K562 (cell line): Measurements from ENCODE around the gene MMP24OS. TPM values are rescaled to one million over a fixed set of nuclear protein-coding genes. Genes with fewer than 3 reads are reported as not detected.

Experiments
- ATF7 ChIP-seq: fragments of 450-650 bp; IDR thresholded peaks from 2 replicates; pipeline ENCODE4 v1.7.1; 2014; ENCODE audit warnings: mild to moderate bottlenecking, moderate library complexity
- BRF2 ChIP-seq: IDR thresholded peaks from 3 replicates; pipeline ENCODE4 v1.6.1; 2011; ENCODE audit warnings: borderline replicate concordance, mild to moderate bottlenecking; ENCODE audit not compliant: insufficient read length, insufficient read depth
- CREM ChIP-seq: IDR thresholded peaks from 2 replicates; pipeline ENCODE4 v1.6.1; 2014; ENCODE audit warnings: antibody characterized with exemption, low read depth
- E2F6 ChIP-seq, 2 experiments: IDR thresholded peaks; 2 replicates each; pipeline ENCODE4 v1.6.1; 2011; ENCODE audit warnings: borderline replicate concordance in 1 of 2, control low read depth in 1 of 2, low read depth in 1 of 2, low read length in 1 of 2, mild to moderate bottlenecking in 1 of 2, mixed read lengths in 1 of 2, moderate library complexity in 1 of 2; ENCODE audit not compliant: insufficient read depth in 1 of 2, insufficient read length in 1 of 2, poor library complexity in 1 of 2, severe bottlenecking in 1 of 2; ENCODE audit errors: extremely low read depth in 1 of 2
- ELF4 ChIP-seq: fragments of 450-650 bp; formaldehyde crosslinking; IDR thresholded peaks from 2 replicates; pipeline ENCODE4 v1.4.0; 2022; ENCODE audit warnings: missing genetic modification characterization
- FOXO4 ChIP-seq: fragments of 450-650 bp; formaldehyde crosslinking; IDR thresholded peaks from 2 replicates; pipeline ENCODE4 v1.4.0; 2020; ENCODE audit warnings: mild to moderate bottlenecking, moderate library complexity
- GTF2E2 ChIP-seq: fragments of 200-800 bp; sonication (Bioruptor generic); IDR thresholded peaks from 2 replicates; pipeline ENCODE4 v1.6.1; 2016; ENCODE audit warnings: missing genetic modification characterization, missing compliant biosample characterization
- HCFC1 ChIP-seq: IDR thresholded peaks from 2 replicates; pipeline ENCODE4 v1.6.1; 2012; ENCODE audit warnings: low read depth, low read length, improper control_type of control experiment
- JUNB ChIP-seq: fragments of 450-650 bp; formaldehyde crosslinking; conservative IDR thresholded peaks from 2 replicates; pipeline ENCODE4 v1.4.0; 2020; ENCODE audit warnings: mild to moderate bottlenecking
- L3MBTL2 ChIP-seq: fragments of 450-650 bp; IDR thresholded peaks from 2 replicates; pipeline ENCODE4 v1.6.1; 2016; ENCODE audit warnings: mild to moderate bottlenecking, moderate library complexity
- MEIS2 ChIP-seq: fragments of 450-650 bp; IDR thresholded peaks from 2 replicates; pipeline ENCODE4 v1.6.1; 2014; ENCODE audit warnings: mild to moderate bottlenecking; ENCODE audit not compliant: partially characterized antibody
- PHF8 ChIP-seq: fragments of 200-600 bp; sonication (generic); IDR thresholded peaks from 2 replicates; pipeline ENCODE4 v1.6.1; 2012; ENCODE audit warnings: mixed run types, mild to moderate bottlenecking, inconsistent platforms, low read length, moderate library complexity, borderline replicate concordance
- SIX5 ChIP-seq, 2 experiments: IDR thresholded peaks; 2 replicates each; pipeline ENCODE4 v1.6.1; 2011; ENCODE audit warnings: low read length in 2 of 2, borderline replicate concordance in 1 of 2, low read depth in 1 of 2, mild to moderate bottlenecking in 1 of 2, moderate library complexity in 1 of 2; ENCODE audit not compliant: insufficient read depth in 1 of 2
- SRF ChIP-seq, 2 experiments: fragments of 250-450, 450-650 bp in 1 of 2; sonication (Bioruptor Pico) in 1 of 2; sonication (generic) in 1 of 2; formaldehyde crosslinking; IDR thresholded peaks; 2 replicates each; pipeline versions ENCODE4 v1.5.0 to v1.5.1; 2020 to 2022; ENCODE audit warnings: mild to moderate bottlenecking in 1 of 2, missing genetic modification reagents in 1 of 2
- TAF9B ChIP-seq: fragments of 450-650 bp; IDR thresholded peaks from 2 replicates; pipeline ENCODE4 v1.6.1; 2018; ENCODE audit warnings: mild to moderate bottlenecking; ENCODE audit not compliant: partially characterized antibody
- ZBTB9 ChIP-seq: fragments of 450-650 bp; formaldehyde crosslinking; IDR thresholded peaks from 2 replicates; pipeline ENCODE4 v1.4.0; 2020; ENCODE audit warnings: mild to moderate bottlenecking, moderate library complexity
- ZKSCAN1 ChIP-seq: fragments of 150-350 bp; IDR thresholded peaks from 2 replicates; pipeline ENCODE4 v1.6.1; 2016; ENCODE audit warnings: low read depth, low read length
- ZNF175 ChIP-seq: fragments of 200-800 bp; sonication (Bioruptor generic); IDR thresholded peaks from 2 replicates; pipeline ENCODE4 v1.6.1; 2016; ENCODE audit warnings: low read depth, mild to moderate bottlenecking, missing genetic modification characterization, missing compliant biosample characterization
- polyA plus RNA-seq, 8 experiments: library from polyadenylated mRNA; depleted of rRNA in 4 of 8; stranded (reverse) in 5 of 8; unstranded in 3 of 8; fragments of >200 nt; fragmentation: Nextera tagmentation in 2 of 8; fragmentation: Illumina TruSeq in 1 of 8; extraction: Ambion mirVana in 2 of 8; extraction: Trizol in 1 of 8; gene quantifications; 2 replicates each; pipeline versions ENCODE4 v1.2.1 to v1.2.3, GENCODE V29; 2011 to 2014; ENCODE audit warnings: inconsistent platforms in 1 of 8, missing spikeins in 1 of 8
- total RNA-seq, 7 experiments: library from RNA; depleted of rRNA in 6 of 7; stranded (reverse); fragments of >200 nt in 6 of 7; fragmentation: Illumina TruSeq in 2 of 7; extraction: Trizol in 2 of 7; gene quantifications; 2 replicates each; pipeline versions ENCODE4 v1.2.1 to v1.2.3, GENCODE V29; 2011 to 2021; ENCODE audit warnings: low replicate concordance in 1 of 7
- TF ChIP-seq, protein P1 (sequence below): fragments of 250-450 bp; sonication (Bioruptor Pico); IDR thresholded peaks from 2 replicates; pipeline ENCODE4 v1.4.0; 2020

Gene MMP24OS
- total and polyA plus RNA-seq, 9 of the 15 experiments (the other 6 are each of a cell fraction or from before 2014, with no cell fraction given), result 0.92 to 41.5 (median 11.4) TPM

DNA sequence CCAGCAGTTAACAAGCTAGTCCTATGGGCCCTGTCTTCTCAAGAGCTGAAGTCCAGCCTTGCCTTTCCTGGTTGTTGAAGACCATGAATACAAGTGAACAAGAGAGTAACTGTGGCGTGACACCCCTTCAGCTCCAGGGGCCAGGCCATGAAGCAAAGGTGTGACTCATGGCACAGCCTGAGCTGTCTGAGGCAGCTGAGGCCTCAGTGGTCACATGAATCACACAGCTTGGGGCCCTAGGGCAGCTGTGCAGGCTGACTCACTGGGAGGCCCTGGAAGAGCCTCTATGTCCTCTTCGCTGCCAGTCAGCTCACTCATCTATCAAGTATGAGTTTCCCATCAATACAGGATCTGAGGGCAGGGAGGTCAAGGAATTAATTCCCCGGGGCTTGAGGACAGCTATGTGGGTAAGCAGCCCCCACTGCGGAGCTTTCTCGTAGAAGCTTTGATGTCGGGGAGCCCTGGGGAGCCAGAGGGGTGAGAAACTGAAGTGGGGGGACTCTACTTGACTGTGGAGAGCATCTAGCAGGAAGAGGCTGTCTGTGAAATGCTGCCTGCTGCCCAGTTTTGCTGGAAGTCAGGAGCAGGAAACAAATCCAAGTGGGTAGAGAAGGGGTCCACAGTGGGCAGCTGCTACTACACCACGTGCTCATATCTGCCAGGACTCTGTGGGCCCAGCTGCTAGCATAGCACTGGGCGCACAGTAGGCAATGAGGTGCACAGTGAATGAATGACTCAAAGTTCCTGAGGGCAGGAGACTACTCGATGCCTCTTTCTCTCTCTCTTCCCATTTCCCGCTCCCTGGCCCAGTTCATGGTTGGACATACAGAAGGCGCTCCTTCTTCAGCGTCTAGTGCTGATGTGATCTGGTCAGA, 28.0 kb upstream of the MMP24OS start (continued):
- peak; percentile 49; the same call in 1 of the 2 replicates for TF ChIP-seq ZBTB9 (CRISPR knock-in tag)
- TF ChIP-seq, protein P1, sequence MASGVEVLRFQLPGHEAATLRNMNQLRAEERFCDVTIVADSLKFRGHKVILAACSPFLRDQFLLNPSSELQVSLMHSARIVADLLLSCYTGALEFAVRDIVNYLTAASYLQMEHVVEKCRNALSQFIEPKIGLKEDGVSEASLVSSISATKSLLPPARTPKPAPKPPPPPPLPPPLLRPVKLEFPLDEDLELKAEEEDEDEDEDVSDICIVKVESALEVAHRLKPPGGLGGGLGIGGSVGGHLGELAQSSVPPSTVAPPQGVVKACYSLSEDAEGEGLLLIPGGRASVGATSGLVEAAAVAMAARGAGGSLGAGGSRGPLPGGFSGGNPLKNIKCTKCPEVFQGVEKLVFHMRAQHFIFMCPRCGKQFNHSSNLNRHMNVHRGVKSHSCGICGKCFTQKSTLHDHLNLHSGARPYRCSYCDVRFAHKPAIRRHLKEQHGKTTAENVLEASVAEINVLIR (CRISPR knock-in tag), result peak; percentile 15; the same call in 1 of the 2 replicates
- no peak for TF ChIP-seq GTF2E2 (tag)
- no peak for TF ChIP-seq SIX5 (IDR thresholded peaks at IDR 0.05; ENCODE audit: borderline replicate concordance in 1 of 2, insufficient read depth in 1 of 2, low read depth in 1 of 2, low read length in 2 of 2)
- no peak for TF ChIP-seq PHF8
- TF ChIP-seq HCFC1, result no peak
- TF ChIP-seq SRF (CRISPR knock-in tag; IDR thresholded peaks at IDR 0.05), result no peak
- peak in 1 of 2 experiments; percentile 45 for TF ChIP-seq E2F6 (IDR thresholded peaks at IDR 0.05; ENCODE audit: borderline replicate concordance in 1 of 2, extremely low read depth in 1 of 2, insufficient read depth in 1 of 2, insufficient read length in 1 of 2, low read depth in 1 of 2, low read length in 1 of 2, poor library complexity in 1 of 2, severe bottlenecking in 1 of 2)
- no peak for TF ChIP-seq BRF2
- 0 out of 2 replicates have a peak, but pooled peaks have one; percentile 22 for TF ChIP-seq JUNB (CRISPR knock-in tag)
- peak; percentile 52; the same call in 1 of the 2 replicates for TF ChIP-seq CREM
- peak; percentile 86 for TF ChIP-seq ZNF175 (CRISPR knock-in tag)
- TF ChIP-seq L3MBTL2, result peak; percentile 80; the same call in 1 of the 2 replicates
- no peak for TF ChIP-seq FOXO4 (CRISPR knock-in tag)
- peak; percentile 23; the same call in 1 of the 2 replicates for TF ChIP-seq ATF7
- peak; percentile 60 for TF ChIP-seq MEIS2
- TF ChIP-seq TAF9B, result peak; percentile 71
- TF ChIP-seq ELF4 (CRISPR knock-in tag), result 0 out of 2 replicates have a peak, but pooled peaks have one; percentile 5
- TF ChIP-seq ZKSCAN1, result peak; percentile 88
- TF ChIP-seq, all 486 proteins: peak for 60
